ENCODE measurements around the gene ITPK1. TPM values are rescaled to one million over a fixed set of nuclear protein-coding genes. Genes with fewer than 3 reads are reported as not detected.

ITPK1 gene
- total and polyA plus RNA-seq, 8 donors: 17.8 to 46.3 (median 28.9) TPM

DNA sequence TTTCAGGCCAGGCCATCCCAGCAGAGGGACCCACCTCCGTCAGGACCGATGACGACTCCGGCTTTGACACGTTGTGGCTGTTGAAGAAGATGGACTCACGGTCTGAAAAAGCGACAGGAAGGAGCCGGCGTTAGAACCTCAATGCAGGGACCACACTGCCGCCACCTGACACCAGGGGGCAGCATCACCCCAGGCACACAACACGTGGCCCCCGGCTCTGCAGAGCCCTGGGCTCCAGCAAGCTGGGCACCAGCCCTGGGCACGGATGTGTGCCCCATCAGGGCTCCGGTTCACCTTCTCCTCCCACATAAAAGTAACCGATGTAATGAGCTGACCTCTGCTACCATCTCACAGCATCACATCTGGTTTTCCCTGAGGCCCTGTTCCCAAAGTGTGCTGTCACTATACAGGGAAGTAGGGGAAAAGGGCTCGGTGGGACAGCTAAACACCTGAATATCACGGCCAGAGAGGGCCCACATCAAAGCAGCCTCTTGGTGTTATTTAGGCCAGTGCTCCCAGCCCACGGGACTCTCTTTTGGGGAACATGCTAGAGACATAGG is 163.7 kb downstream of the ITPK1 start:
- Histone ChIP-seq H3K4me3 (no peak overlapping the region), H3K27ac (no peak overlapping the region), H3K9me3 (no peaks in the 10 kb centered on the region), H3K36me3 (peaks cover 7 to 92% (median 81%) of the 10 kb centered on the region in 4 donors), H3K4me1 (peaks cover 0 to 13% (median 6%) of the 10 kb centered on the region in 4 donors), H3K27me3 (no peaks in the 10 kb centered on the region)
- intact Hi-C loops (cut with DNase I; ENCODE audit: low total_unique reads): loop anchor here (10.0 kb wide), 1 partner anchor 183 kb away; no protein-coding TSS in a partner anchor
- 15 to 28% (median 19%) methylated on average over 9 to 18 of the region's 18 CpGs for WGBS, 5 donors
- DNase-seq: peak; percentile 86 to 91
- TF ChIP-seq EP300 (IDR thresholded peaks at IDR 0.05): no peak
- TF ChIP-seq, protein P1, sequence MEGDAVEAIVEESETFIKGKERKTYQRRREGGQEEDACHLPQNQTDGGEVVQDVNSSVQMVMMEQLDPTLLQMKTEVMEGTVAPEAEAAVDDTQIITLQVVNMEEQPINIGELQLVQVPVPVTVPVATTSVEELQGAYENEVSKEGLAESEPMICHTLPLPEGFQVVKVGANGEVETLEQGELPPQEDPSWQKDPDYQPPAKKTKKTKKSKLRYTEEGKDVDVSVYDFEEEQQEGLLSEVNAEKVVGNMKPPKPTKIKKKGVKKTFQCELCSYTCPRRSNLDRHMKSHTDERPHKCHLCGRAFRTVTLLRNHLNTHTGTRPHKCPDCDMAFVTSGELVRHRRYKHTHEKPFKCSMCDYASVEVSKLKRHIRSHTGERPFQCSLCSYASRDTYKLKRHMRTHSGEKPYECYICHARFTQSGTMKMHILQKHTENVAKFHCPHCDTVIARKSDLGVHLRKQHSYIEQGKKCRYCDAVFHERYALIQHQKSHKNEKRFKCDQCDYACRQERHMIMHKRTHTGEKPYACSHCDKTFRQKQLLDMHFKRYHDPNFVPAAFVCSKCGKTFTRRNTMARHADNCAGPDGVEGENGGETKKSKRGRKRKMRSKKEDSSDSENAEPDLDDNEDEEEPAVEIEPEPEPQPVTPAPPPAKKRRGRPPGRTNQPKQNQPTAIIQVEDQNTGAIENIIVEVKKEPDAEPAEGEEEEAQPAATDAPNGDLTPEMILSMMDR (IDR thresholded peaks at IDR 0.05): peak in 6 of 7 experiments; percentile 70 to 98 (median 94)
- TF ChIP-seq POLR2A (IDR thresholded peaks at IDR 0.05): no peak
- peak in 1 of 3 donors; percentile 55 for TF ChIP-seq POLR2AphosphoS5 (IDR thresholded peaks at IDR 0.05)

DNA sequence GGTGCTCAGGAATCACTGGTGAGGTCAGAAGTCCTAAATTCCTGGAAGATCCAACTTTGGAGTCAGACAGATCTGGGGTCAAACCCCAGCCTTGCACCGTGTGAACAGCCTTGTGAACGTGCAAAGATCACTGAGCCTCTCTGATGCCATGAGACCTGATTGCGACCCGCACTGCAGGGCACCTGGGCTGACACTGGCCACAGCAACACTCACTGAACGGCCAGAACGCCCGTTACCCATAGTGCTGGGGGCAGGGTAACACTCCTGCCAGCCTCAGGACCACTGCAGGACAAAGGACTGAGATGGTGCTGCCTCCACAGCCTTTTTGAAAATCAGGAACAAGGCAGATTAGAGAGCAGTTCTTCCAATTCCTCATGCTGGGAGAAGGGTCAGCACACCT is 164.5 kb downstream of the ITPK1 start:
- Histone ChIP-seq H3K4me3 (no peak overlapping the region), H3K9me3 (no peaks in the 10 kb centered on the region), H3K27me3 (no peaks in the 10 kb centered on the region), H3K4me1 (peaks cover 7 to 20% (median 13%) of the 10 kb centered on the region in 4 donors), H3K27ac (no peak overlapping the region), H3K36me3 (peaks cover 6 to 88% (median 77%) of the 10 kb centered on the region in 4 donors)
- WGBS, 5 donors: 87 to 98% (median 94%) methylated on average over 7 of the region's 7 CpGs
- no peak for DNase-seq
- intact Hi-C loops (cut with DNase I; ENCODE audit: low total_unique reads): loop anchor here (10.0 kb wide), 1 partner anchor 184 kb away; no protein-coding TSS in a partner anchor
- no peak for TF ChIP-seq POLR2A (IDR thresholded peaks at IDR 0.05)
- TF ChIP-seq, protein P1 (IDR thresholded peaks at IDR 0.05): no peak
- no peak for TF ChIP-seq EP300 (IDR thresholded peaks at IDR 0.05)
- no peak for TF ChIP-seq POLR2AphosphoS5 (IDR thresholded peaks at IDR 0.05)

DNA sequence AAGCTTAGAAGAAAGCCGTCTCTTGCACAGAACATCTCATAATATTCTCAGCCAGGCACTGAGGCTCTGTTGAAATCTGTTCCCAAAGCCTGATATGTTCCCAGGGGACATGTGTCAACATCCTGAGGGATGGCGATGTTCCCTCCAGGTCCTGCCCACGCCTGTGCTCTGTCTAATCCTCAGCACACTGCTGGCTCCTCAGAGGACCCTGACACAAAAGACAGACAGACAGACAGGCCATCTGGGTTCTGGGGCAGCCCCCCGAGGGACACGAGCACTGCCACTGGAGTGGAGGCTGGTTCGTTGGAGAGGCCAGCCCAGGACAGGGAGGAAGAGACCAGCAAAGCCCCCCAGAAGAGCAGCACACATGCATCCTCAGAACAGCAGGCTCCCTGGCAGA is 165.0 kb downstream of the ITPK1 start:
- intact Hi-C loops (cut with DNase I; ENCODE audit: low total_unique reads): loop anchor here (10.0 kb wide), 1 partner anchor 184 kb away; no protein-coding TSS in a partner anchor
- Histone ChIP-seq H3K27me3 (no peaks in the 10 kb centered on the region), H3K27ac (no peak overlapping the region), H3K4me1 (peaks cover 7 to 25% (median 17%) of the 10 kb centered on the region in 4 donors), H3K36me3 (peaks cover 6 to 88% (median 77%) of the 10 kb centered on the region in 4 donors), H3K9me3 (no peaks in the 10 kb centered on the region), H3K4me3 (no peak overlapping the region)
- TF ChIP-seq EP300 (IDR thresholded peaks at IDR 0.05) (no peak), POLR2A (IDR thresholded peaks at IDR 0.05) (no peak), POLR2AphosphoS5 (IDR thresholded peaks at IDR 0.05) (no peak)
- TF ChIP-seq, protein P1 (IDR thresholded peaks at IDR 0.05): no peak
- no peak for DNase-seq
- WGBS, 5 donors: 86 to 92% (median 88%) methylated on average over 6 of the region's 6 CpGs

DNA sequence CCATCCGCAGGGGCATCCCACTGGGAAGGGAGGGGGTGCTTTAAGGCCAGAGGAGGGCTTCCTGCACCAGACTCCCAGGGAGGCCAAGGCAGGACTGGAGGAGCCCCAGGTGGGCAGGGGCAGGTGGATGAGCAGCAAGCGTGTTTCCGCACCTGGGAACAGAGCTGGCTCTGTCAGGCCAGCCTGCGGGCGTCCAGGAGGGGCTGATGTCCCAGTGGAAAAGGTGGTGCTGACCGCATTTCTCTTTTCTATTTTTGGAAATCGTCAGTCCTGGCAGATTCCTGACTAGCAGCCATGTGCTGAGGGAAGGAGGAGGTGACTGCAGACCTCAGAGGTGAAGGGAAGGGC is 165.6 kb downstream of the ITPK1 start:
- no peak overlapping the region for H3K27ac ChIP-seq
- 81 to 98% (median 91%) methylated on average over 7 of the region's 7 CpGs for WGBS, 5 donors
- no peaks in the 10 kb centered on the region for H3K9me3 ChIP-seq
- TF ChIP-seq POLR2A (IDR thresholded peaks at IDR 0.05) (no peak), EP300 (IDR thresholded peaks at IDR 0.05) (no peak), POLR2AphosphoS5 (IDR thresholded peaks at IDR 0.05) (no peak)
- TF ChIP-seq, protein P1 (IDR thresholded peaks at IDR 0.05): no peak
- intact Hi-C loops (cut with DNase I; ENCODE audit: low total_unique reads): loop anchor here (10.0 kb wide), 1 partner anchor 185 kb away; no protein-coding TSS in a partner anchor
- peaks cover 12 to 88% (median 77%) of the 10 kb centered on the region in 4 donors for H3K36me3 ChIP-seq
- H3K27me3 ChIP-seq: no peaks in the 10 kb centered on the region
- H3K4me1 ChIP-seq: peaks cover 7 to 25% (median 19%) of the 10 kb centered on the region in 4 donors
- no peak overlapping the region for H3K4me3 ChIP-seq
- DNase-seq: no peak

Data from stomach (tissue), 9 donors.